ENCODE results near the gene EXOC8.

- no peak for TF ChIP-seq CTCF (IDR thresholded peaks at IDR 0.05)
- TF ChIP-seq POLR2A (IDR thresholded peaks at IDR 0.05), result no peak
- TF ChIP-seq EP300 (IDR thresholded peaks at IDR 0.05), result no peak
These were observed 2.7 kb downstream of the EXOC8 start for GRCh38 chr1:231334952-231335351.

All from suprapubic skin (tissue), 3 donors.